CD4-positive, alpha-beta T cell (primary cell): ENCODE data around the gene BANP. TPM values are rescaled to one million over a fixed set of nuclear protein-coding genes. Genes with fewer than 3 reads are reported as not detected.
A peak's percentile ranks its signal among the peaks of the same experiment; 100 is the strongest.

Experiments
- ATAC-seq: fragments of 200-7000 bp; cut with Tn5 transposase; one replicate; pipeline ENCODE4 v1.10.0; 2022; ENCODE audit warnings: mild to moderate bottlenecking; ENCODE audit not compliant: poor library complexity
- CTCF ChIA-PET: fragments of 350-600 bp; sonication (Branson Sonifier 250); formaldehyde crosslinking; loops from one replicate; lab custom pipeline; 2021; ENCODE audit warnings: antibody characterized with exemption, inconsistent platforms; lab: Charles Lee
- POLR2A ChIA-PET: fragments of 350-600 bp; sonication (Branson Sonifier 250); formaldehyde crosslinking; loops from one replicate; lab custom pipeline; 2021; ENCODE audit warnings: antibody characterized with exemption, inconsistent platforms; lab: Charles Lee
- DNase-seq, 14 experiments: peaks; one replicate each; pipeline ENCODE4 v3.0.0-alpha.2; 2013 to 2020; ENCODE audit warnings: mixed read lengths in 2 of 14
- H3K27ac ChIP-seq, 2 donors: one replicate each; pipeline versions ENCODE4 v1.5.1 to v1.7.0; 2013; ENCODE audit warnings: low read length in 2 of 2, low read depth in 1 of 2, mild to moderate bottlenecking in 1 of 2
- H3K27me3 ChIP-seq, 2 experiments: 1 replicate in 1 of 2; 2 replicates in 1 of 2; pipeline versions ENCODE4 v1.6.1 to v1.7.0; 2013; ENCODE audit warnings: low read length in 2 of 2, control low read depth in 1 of 2, mild to moderate bottlenecking in 1 of 2, moderate library complexity in 1 of 2; ENCODE audit not compliant: insufficient read depth in 2 of 2, control insufficient read depth in 1 of 2
- H3K36me3 ChIP-seq: one replicate; pipeline ENCODE4 v1.6.1; 2013; ENCODE audit warnings: low read length, control low read depth; ENCODE audit not compliant: insufficient read depth
- H3K4me1 ChIP-seq: one replicate; pipeline ENCODE4 v1.6.1; 2013; ENCODE audit warnings: low read length, control low read depth; ENCODE audit not compliant: insufficient read depth
- H3K4me3 ChIP-seq: one replicate; pipeline ENCODE4 v1.5.1; 2013; ENCODE audit warnings: mild to moderate bottlenecking, low read length, moderate library complexity
- H3K9me3 ChIP-seq, 2 experiments: 1 replicate in 1 of 2; 2 replicates in 1 of 2; pipeline versions ENCODE4 v1.6.1 to v1.7.0; 2013; ENCODE audit warnings: low read length in 2 of 2, mild to moderate bottlenecking in 2 of 2, control low read depth in 1 of 2, moderate library complexity in 1 of 2; ENCODE audit not compliant: control insufficient read depth in 1 of 2, insufficient read depth in 1 of 2
- H3K27ac Mint-ChIP-seq: one replicate; pipeline ENCODE4 v1.8.0; 2020; ENCODE audit warnings: mixed read lengths
- H3K27me3 Mint-ChIP-seq: one replicate; pipeline ENCODE4 v1.8.0; 2021; ENCODE audit warnings: mixed read lengths
- H3K36me3 Mint-ChIP-seq: one replicate; pipeline ENCODE4 v1.8.0; 2021; ENCODE audit warnings: low read depth, mixed read lengths
- H3K4me1 Mint-ChIP-seq: one replicate; pipeline ENCODE4 v1.8.0; 2021; ENCODE audit warnings: low read depth, mixed read lengths
- H3K4me3 Mint-ChIP-seq: one replicate; pipeline ENCODE4 v1.8.0; 2020; ENCODE audit warnings: mild to moderate bottlenecking, mixed read lengths
- H3K9me3 Mint-ChIP-seq: one replicate; pipeline ENCODE4 v1.8.0; 2020; ENCODE audit warnings: mixed read lengths
- intact Hi-C, 2 experiments: fragments of 100-400 bp; cut with DNase I in 1 of 2; cut with micrococcal nuclease in 1 of 2; formaldehyde crosslinking; loops; one replicate each; pipeline versions ENCODE4 v1.15.1 to v1.9.0; 2023 to 2025; cut with DNase I, micrococcal nuclease
- total RNA-seq, 174 experiments: library from RNA in 2 of 174; stranded (reverse) in 2 of 174; gene quantifications; one replicate each; pipeline ENCODE4 v1.2.3 and lab custom pipeline; 2021 to 2026
- TF ChIP-seq, protein P1 (sequence below): fragments of 200-600 bp; IDR thresholded peaks from one replicate; pipeline ENCODE4 v1.8.0; 2022; ENCODE audit warnings: antibody characterized with exemption, mild to moderate bottlenecking

The BANP gene
- total RNA-seq, 2 experiments from 2014 or later: 57.5 to 58.6 TPM

DNA sequence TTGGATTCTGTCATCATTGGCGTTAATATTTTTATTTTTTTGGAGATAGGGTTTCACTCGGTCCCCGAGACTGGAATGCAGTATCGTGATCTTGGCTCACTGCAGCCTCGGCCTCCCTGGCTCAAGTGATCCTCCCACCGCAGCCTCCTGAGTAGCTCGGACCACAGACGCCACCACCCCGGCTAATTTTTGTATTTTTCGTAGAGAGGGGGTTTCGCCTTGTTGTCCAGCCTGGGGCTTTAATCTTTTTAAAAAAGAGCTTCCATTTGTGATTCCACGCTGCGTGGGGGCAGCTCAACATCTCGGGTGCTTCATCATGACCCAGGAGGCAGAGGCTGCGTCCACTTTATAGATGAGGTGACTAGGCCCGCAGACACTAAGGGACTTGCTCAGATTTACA lies 1.5 kb downstream of the BANP start:
- no peaks in the 10 kb centered on the region for H3K9me3 Mint-ChIP-seq
- no peaks in the 10 kb centered on the region for H3K27me3 Mint-ChIP-seq
- H3K27ac ChIP-seq: no peak overlapping the region
- intact Hi-C loops: loop anchor here (5.0 to 10.0 kb wide), 9 partner anchors 175 to 1398 kb away; partner anchors contain the start of genes MAP1LC3B (in 1 of the 2), MTHFSD (in 1 of the 2), ZCCHC14 (in 1 of the 2) and ZFPM1 (in 1 of the 2)
- ChIA-PET CTCF (no interaction called here), POLR2A (interaction anchor here (2.0 kb wide), 1 partner anchor 14 kb away, joined by 8 read pairs; no protein-coding TSS in a partner anchor)
- peak overlapping the region; percentile 99 for H3K27ac Mint-ChIP-seq
- H3K27me3 ChIP-seq: no peaks in the 10 kb centered on the region
- H3K4me3 Mint-ChIP-seq: peak overlapping the region; percentile 88
- H3K36me3 Mint-ChIP-seq: peaks cover 48% of the 10 kb centered on the region
- no peaks in the 10 kb centered on the region for H3K9me3 ChIP-seq
- TF ChIP-seq, protein P1, sequence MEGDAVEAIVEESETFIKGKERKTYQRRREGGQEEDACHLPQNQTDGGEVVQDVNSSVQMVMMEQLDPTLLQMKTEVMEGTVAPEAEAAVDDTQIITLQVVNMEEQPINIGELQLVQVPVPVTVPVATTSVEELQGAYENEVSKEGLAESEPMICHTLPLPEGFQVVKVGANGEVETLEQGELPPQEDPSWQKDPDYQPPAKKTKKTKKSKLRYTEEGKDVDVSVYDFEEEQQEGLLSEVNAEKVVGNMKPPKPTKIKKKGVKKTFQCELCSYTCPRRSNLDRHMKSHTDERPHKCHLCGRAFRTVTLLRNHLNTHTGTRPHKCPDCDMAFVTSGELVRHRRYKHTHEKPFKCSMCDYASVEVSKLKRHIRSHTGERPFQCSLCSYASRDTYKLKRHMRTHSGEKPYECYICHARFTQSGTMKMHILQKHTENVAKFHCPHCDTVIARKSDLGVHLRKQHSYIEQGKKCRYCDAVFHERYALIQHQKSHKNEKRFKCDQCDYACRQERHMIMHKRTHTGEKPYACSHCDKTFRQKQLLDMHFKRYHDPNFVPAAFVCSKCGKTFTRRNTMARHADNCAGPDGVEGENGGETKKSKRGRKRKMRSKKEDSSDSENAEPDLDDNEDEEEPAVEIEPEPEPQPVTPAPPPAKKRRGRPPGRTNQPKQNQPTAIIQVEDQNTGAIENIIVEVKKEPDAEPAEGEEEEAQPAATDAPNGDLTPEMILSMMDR: no peak
- DNase-seq (no peak), ATAC-seq (no peak)
- H3K4me1 ChIP-seq: peaks cover 71% of the 10 kb centered on the region
- H3K4me1 Mint-ChIP-seq: peaks cover 60% of the 10 kb centered on the region
- H3K36me3 ChIP-seq: peaks cover 23% of the 10 kb centered on the region
- no peak overlapping the region for H3K4me3 ChIP-seq

DNA sequence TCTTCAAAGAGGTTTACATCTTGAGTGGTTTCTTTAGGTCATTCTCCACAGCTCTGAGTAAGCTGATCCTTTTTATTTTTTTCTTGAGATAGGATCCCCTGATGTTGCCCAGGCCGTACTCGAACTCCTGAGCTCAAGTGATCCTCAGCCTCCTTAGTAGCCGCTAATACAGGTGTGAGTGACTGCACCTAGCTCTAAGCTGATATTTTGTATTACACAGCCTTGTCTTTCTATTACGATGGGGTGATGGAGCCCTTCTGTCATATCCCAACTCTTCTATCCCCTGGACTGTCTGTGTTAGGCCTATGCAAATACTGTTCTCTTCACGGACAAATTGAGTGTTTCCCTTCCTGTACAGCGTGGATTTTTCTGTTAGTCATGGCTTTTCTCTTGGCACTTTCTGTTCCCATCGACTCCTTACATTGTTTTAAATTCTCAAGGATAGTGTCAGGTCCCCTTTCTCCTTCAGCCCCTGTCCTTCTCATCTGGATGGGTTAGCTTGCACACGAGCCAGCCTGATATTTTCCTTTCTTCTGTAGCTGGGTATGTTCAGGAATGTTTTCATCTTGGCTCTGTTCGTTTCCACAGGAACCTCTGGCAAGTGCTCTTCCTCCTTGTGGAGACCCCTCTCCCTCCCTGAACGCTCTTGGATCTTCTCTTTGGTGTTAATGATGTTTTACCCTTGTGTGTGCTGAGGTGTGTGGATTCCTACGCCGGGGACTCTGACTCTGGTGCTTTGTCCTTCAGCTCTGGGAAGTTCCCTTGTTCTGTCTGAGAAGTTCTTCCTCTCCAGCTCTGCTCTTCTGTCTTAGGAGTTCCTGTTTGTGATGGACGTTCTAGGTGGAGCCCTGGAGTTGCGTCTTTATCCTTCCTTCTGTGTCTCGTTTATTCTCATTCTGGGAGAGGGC lies 2.3 kb downstream of the BANP start:
- intact Hi-C loops: loop anchor here (5.0 to 10.0 kb wide), 9 partner anchors 176 to 1399 kb away; partner anchors contain the start of genes MAP1LC3B (in 1 of the 2), MTHFSD (in 1 of the 2), ZCCHC14 (in 1 of the 2) and ZFPM1 (in 1 of the 2)
- Mint-ChIP-seq H3K27me3 (no peaks in the 10 kb centered on the region), H3K36me3 (peaks cover 53% of the 10 kb centered on the region), H3K27ac (peak overlapping the region; percentile 99), H3K9me3 (no peaks in the 10 kb centered on the region), H3K4me1 (peaks cover 68% of the 10 kb centered on the region), H3K4me3 (peak overlapping the region; percentile 88)
- CTCF ChIA-PET: no interaction called here
- no peaks in the 10 kb centered on the region for H3K9me3 ChIP-seq
- no peak overlapping the region for H3K4me3 ChIP-seq
- no peak for ATAC-seq
- DNase-seq: peak in 2 of 14 experiments; percentile 49 to 61
- POLR2A ChIA-PET: interaction anchor here (1.0 kb wide), 1 partner anchor 10 kb away, joined by 4 read pairs; no protein-coding TSS in a partner anchor
- H3K4me1 ChIP-seq: peaks cover 74% of the 10 kb centered on the region
- H3K27me3 ChIP-seq: no peaks in the 10 kb centered on the region
- H3K27ac ChIP-seq: no peak overlapping the region
- TF ChIP-seq, protein P1: no peak
- H3K36me3 ChIP-seq: peaks cover 28% of the 10 kb centered on the region

DNA sequence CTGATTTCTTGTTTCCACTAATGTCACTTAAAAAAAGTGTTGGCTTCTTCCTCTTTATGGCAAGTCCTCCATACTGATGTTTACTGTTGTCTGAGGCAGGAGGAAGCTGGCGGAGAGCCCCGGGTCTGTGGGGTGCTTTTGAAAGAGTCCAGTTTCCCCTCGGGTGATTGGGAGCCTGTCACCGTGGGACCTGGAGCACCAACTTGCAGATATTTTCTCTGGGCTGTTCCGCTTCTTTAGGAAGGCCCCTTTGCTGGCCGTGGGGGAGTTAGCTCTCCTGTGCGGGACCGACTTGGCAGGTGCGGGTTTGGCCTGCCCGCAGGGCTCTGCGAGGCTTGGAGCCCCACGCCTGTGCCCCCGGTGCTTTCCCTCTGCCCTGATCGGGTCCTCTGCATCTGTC lies 3.1 kb downstream of the BANP start:
- Histone ChIP-seq H3K27ac (peak overlapping the region; percentile 26 to 71), H3K4me1 (peaks cover 82% of the 10 kb centered on the region), H3K9me3 (no peaks in the 10 kb centered on the region), H3K4me3 (no peak overlapping the region), H3K27me3 (no peaks in the 10 kb centered on the region), H3K36me3 (peaks cover 28% of the 10 kb centered on the region)
- peaks cover 76% of the 10 kb centered on the region for H3K4me1 Mint-ChIP-seq
- no peaks in the 10 kb centered on the region for H3K27me3 Mint-ChIP-seq
- CTCF ChIA-PET: no interaction called here
- peak in 2 of 14 experiments; percentile 53 to 60 for DNase-seq
- H3K4me3 Mint-ChIP-seq: peak overlapping the region; percentile 88
- TF ChIP-seq, protein P1: no peak
- POLR2A ChIA-PET: interaction anchor here (1.0 kb wide), 1 partner anchor 9 kb away, joined by 4 read pairs; no protein-coding TSS in a partner anchor
- H3K9me3 Mint-ChIP-seq: no peaks in the 10 kb centered on the region
- peak overlapping the region; percentile 99 for H3K27ac Mint-ChIP-seq
- intact Hi-C loops: loop anchor here (5.0 to 10.0 kb wide), 9 partner anchors 177 to 1400 kb away; partner anchors contain the start of genes MAP1LC3B (in 1 of the 2), MTHFSD (in 1 of the 2), ZCCHC14 (in 1 of the 2) and ZFPM1 (in 1 of the 2)
- peaks cover 57% of the 10 kb centered on the region for H3K36me3 Mint-ChIP-seq
- no peak for ATAC-seq
